ENCODE measurements around the gene PLSCR1. TPM values are rescaled to one million over a fixed set of nuclear protein-coding genes. Genes with fewer than 3 reads are reported as not detected.

The PLSCR1 gene
- total RNA-seq, 2 experiments from 2014 or later = 85.2 to 86.5 TPM

Other genes with a start within 250 kb of the PLSCR1 start
- gene PLSCR2, start 75.0 kb downstream of the PLSCR1 start, total RNA-seq = not detected
- gene PLSCR5, start 60.7 kb upstream of the PLSCR1 start, total RNA-seq = not detected

All from activated naive CD8-positive, alpha-beta T cell treated with anti-CD3 and anti-CD28 coated beads for 36 hours (primary cell).